Posterior vena cava (tissue), 2 donors: ENCODE measurements around the gene ADNP2. TPM values are rescaled to one million over a fixed set of nuclear protein-coding genes. Genes with fewer than 3 reads are reported as not detected.

Source experiments
- DNase-seq: peaks from one replicate; pipeline ENCODE4 v3.0.0-alpha.2; 2020; ENCODE audit warnings: low spot score
- intact Hi-C, 2 donors: fragments of 100-400 bp; cut with DNase I; formaldehyde crosslinking; loops; one replicate each; pipeline versions ENCODE4 v1.14.1 to v1.14.2; 2022 to 2023
- total RNA-seq, 2 donors: library from RNA; stranded (reverse); fragmentation: NEBNext Ultra II Directional; extraction: Animal tissue kit (Norgen Biotek cat#: 25700); gene quantifications; one replicate each; pipeline ENCODE4 v1.2.1, GENCODE V29; 2021
- donor health status: DM: yes; HTN: yes; CAD: no.
- donor health status: DM: yes; HTN: yes; CAD: no.

The ADNP2 gene
- total RNA-seq, 2 donors from 2014 or later = 15.3 to 19.6 TPM

- intact Hi-C loops = loop anchor here in 1 of 2 donors (5.0 kb wide), 1 partner anchor 73 kb away; the partner anchor contains the start of gene RBFA
- DNase-seq = peak; percentile 36
Measured at GRCh38 chr18:80105369-80106167, 3.5 kb upstream of the ADNP2 start.

- DNase-seq = no peak
- intact Hi-C loops = loop anchor here in 1 of 2 donors (5.0 kb wide), 1 partner anchor 74 kb away; the partner anchor contains the start of gene RBFA
Measured at GRCh38 chr18:80106482-80107051, 2.5 kb upstream of the ADNP2 start.

- no peak for DNase-seq
- intact Hi-C loops = loop anchor here in 1 of 2 donors (5.0 kb wide), 1 partner anchor 75 kb away; the partner anchor contains the start of gene RBFA
Measured at GRCh38 chr18:80107426-80107825, 1.6 kb upstream of the ADNP2 start.

- intact Hi-C loops = loop anchor here in 1 of 2 donors (5.0 kb wide), 1 partner anchor 76 kb away; the partner anchor contains the start of gene RBFA
- no peak for DNase-seq
Measured at GRCh38 chr18:80108121-80108536, 933 bp upstream of the ADNP2 start.

GRCh38 chr18:80109676-80110078 is 615 bp downstream of the ADNP2 start:
- peak; percentile 85 for DNase-seq

GRCh38 chr18:80112624-80113248 is 3.7 kb downstream of the ADNP2 start:
- no peak for DNase-seq
- intact Hi-C loops = no loop called here

More at GRCh38 chr18:80109676-80110078, 615 bp downstream of the ADNP2 start:
- intact Hi-C loops = loop anchor here in 1 of 2 donors (5.0 kb wide), 1 partner anchor 77 kb away; the partner anchor contains the start of gene RBFA

- intact Hi-C loops = no loop called here
- DNase-seq = no peak
Measured at GRCh38 chr18:80115035-80115434, 6.0 kb downstream of the ADNP2 start.

- intact Hi-C loops = no loop called here
- DNase-seq = no peak
Measured at GRCh38 chr18:80119111-80119510, 10.0 kb downstream of the ADNP2 start.

- DNase-seq = no peak
Measured at GRCh38 chr18:80120932-80121331, 11.9 kb downstream of the ADNP2 start.

GRCh38 chr18:80124131-80124530 is 15.1 kb downstream of the ADNP2 start:
- no peak for DNase-seq
- intact Hi-C loops = no loop called here

More at GRCh38 chr18:80120932-80121331, 11.9 kb downstream of the ADNP2 start:
- intact Hi-C loops = no loop called here

- no peak for DNase-seq
- intact Hi-C loops = no loop called here
Measured at GRCh38 chr18:80126797-80127196, 17.7 kb downstream of the ADNP2 start.

- intact Hi-C loops = no loop called here
- DNase-seq = no peak
Measured at GRCh38 chr18:80127635-80128034, 18.6 kb downstream of the ADNP2 start.

- DNase-seq = no peak
- intact Hi-C loops = no loop called here
Measured at GRCh38 chr18:80129672-80130367, 20.8 kb downstream of the ADNP2 start.

GRCh38 chr18:80130555-80130954 is 21.5 kb downstream of the ADNP2 start:
- no peak for DNase-seq
- intact Hi-C loops = no loop called here

GRCh38 chr18:80132180-80132812 is 23.2 kb downstream of the ADNP2 start:
- intact Hi-C loops = no loop called here
- no peak for DNase-seq

GRCh38 chr18:80133124-80133523 is 24.1 kb downstream of the ADNP2 start:
- DNase-seq = no peak

GRCh38 chr18:80135136-80135535 is 26.1 kb downstream of the ADNP2 start:
- no peak for DNase-seq
- intact Hi-C loops = no loop called here

More at GRCh38 chr18:80133124-80133523, 24.1 kb downstream of the ADNP2 start:
- intact Hi-C loops = no loop called here

GRCh38 chr18:80136679-80137078 is 27.6 kb downstream of the ADNP2 start:
- intact Hi-C loops = no loop called here
- DNase-seq = no peak

- intact Hi-C loops = no loop called here
Measured at GRCh38 chr18:80137137-80137536, 28.1 kb downstream of the ADNP2 start.

More at GRCh38 chr18:80137137-80137536, 28.1 kb downstream of the ADNP2 start:
- DNase-seq = no peak
